Caki2 (cell line): ENCODE results near the gene PML. TPM values are rescaled to one million over a fixed set of nuclear protein-coding genes. Genes with fewer than 3 reads are reported as not detected.
"Not testable (repeated sequence)": the region's sequence is repeated elsewhere in the genome, so short reads cannot be mapped to it uniquely, and the experiment has no call there.

Source experiments
- DNase-seq: peaks from one replicate; pipeline ENCODE4 v3.0.0-alpha.2; 2015; ENCODE audit warnings: low read depth
- in situ Hi-C: cut with HindIII; loops from 2 replicates; pipeline ENCODE4 v1.10.0; 2016; ENCODE audit warnings: low sequenced_read_pairs, low pct_unique_long_range_greater_than_20kb, mixed read lengths
- total RNA-seq: library from RNA; depleted of rRNA; stranded (reverse); fragments of >200 nt; shearing (Covaris generic); gene quantifications from 2 replicates; pipeline ENCODE4 v1.2.3, GENCODE V29; 2014; ENCODE audit warnings: low replicate concordance

PML gene
- total RNA-seq, 1 experiment from 2014 or later = 20.6 TPM

GRCh38 chr15:74042603-74043424 is 48.3 kb downstream of the PML start:
- DNase-seq = no peak
- in situ Hi-C loops = no loop called here

GRCh38 chr15:74043425-74044266 is 49.1 kb downstream of the PML start:
- in situ Hi-C loops = no loop called here

GRCh38 chr15:74044267-74045110 is 50.0 kb downstream of the PML start:
- in situ Hi-C loops = no loop called here

More at GRCh38 chr15:74043425-74044266, 49.1 kb downstream of the PML start:
- no peak for DNase-seq

GRCh38 chr15:74045184-74045583 is 50.7 kb downstream of the PML start:
- DNase-seq = no peak
- in situ Hi-C loops = no loop called here

More at GRCh38 chr15:74044267-74045110, 50.0 kb downstream of the PML start:
- no peak for DNase-seq

- in situ Hi-C loops = no loop called here
- no peak for DNase-seq
Observed at GRCh38 chr15:74045636-74046274, 51.2 kb downstream of the PML start.

- no peak for DNase-seq
- in situ Hi-C loops = no loop called here
Observed at GRCh38 chr15:74046275-74046674, 51.8 kb downstream of the PML start.

GRCh38 chr15:74050127-74050526 is 55.6 kb downstream of the PML start:
- no peak for DNase-seq
- in situ Hi-C loops = no loop called here

GRCh38 chr15:74050556-74051234 is 56.2 kb downstream of the PML start:
- in situ Hi-C loops = no loop called here
- DNase-seq = no peak

GRCh38 chr15:74052271-74053260 is 58.0 kb downstream of the PML start:
- DNase-seq, in situ Hi-C loops: not testable (repeated sequence)

GRCh38 chr15:74053517-74053916 is 59.0 kb downstream of the PML start:
- in situ Hi-C loops = no loop called here
- no peak for DNase-seq

GRCh38 chr15:74053941-74054529 is 59.5 kb downstream of the PML start:
- in situ Hi-C loops = no loop called here
- peak; percentile 43 for DNase-seq

GRCh38 chr15:74055804-74056203 is 61.3 kb downstream of the PML start:
- no peak for DNase-seq
- in situ Hi-C loops = no loop called here

GRCh38 chr15:74056330-74056729 is 61.8 kb downstream of the PML start:
- in situ Hi-C loops, DNase-seq: not testable (repeated sequence)

- DNase-seq, in situ Hi-C loops: not testable (repeated sequence)
Observed at GRCh38 chr15:74059050-74059833, 64.7 kb downstream of the PML start.

- in situ Hi-C loops = no loop called here
- no peak for DNase-seq
Observed at GRCh38 chr15:74060251-74060650, 65.7 kb downstream of the PML start.
